Measurements from ENCODE around the gene MED13. TPM values are rescaled to one million over a fixed set of nuclear protein-coding genes. Genes with fewer than 3 reads are reported as not detected.

MED13 gene
- total RNA-seq, 1 donor from 2014 or later, result 29.0 TPM

GRCh38 chr17:61947367-61948078 is 117.6 kb downstream of the MED13 start:
- Histone ChIP-seq H3K36me3 (peaks cover 80% of the 10 kb centered on the region), H3K4me3 (no peak overlapping the region), H3K27me3 (ENCODE audit: low read depth) (no peaks in the 10 kb centered on the region), H3K27ac (replicated peaks) (no peak overlapping the region), H3K4me1 (no peaks in the 10 kb centered on the region), H3K9me3 (replicated peaks) (no peaks in the 10 kb centered on the region)
- no peak for DNase-seq
- TF ChIP-seq CTCF (IDR thresholded peaks at IDR 0.05; ENCODE audit: borderline replicate concordance), result no peak
- intact Hi-C loops (cut with micrococcal nuclease), result no loop called here

GRCh38 chr17:61946359-61946758 is 118.7 kb downstream of the MED13 start:
- no peak for DNase-seq

DNA sequence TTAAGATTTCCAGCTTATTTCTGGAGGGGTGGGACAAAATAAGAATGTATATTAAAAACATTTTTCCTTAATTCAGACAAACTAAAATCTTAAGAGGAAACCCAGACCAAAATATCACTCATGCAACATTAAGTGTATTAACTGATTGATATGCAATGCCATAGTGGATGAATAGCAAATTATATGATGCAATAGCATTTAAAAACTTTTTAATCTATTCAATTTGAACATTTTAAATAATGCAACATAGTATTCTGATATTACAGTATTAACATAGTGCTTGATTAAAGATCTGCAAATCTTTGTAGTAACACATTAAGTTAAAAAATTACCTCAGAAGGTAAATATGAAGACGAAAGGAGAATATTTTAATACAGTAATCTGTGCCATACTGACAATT is 122.0 kb downstream of the MED13 start:
- no peak for DNase-seq
- Histone ChIP-seq H3K27ac (replicated peaks) (no peak overlapping the region), H3K9me3 (replicated peaks) (no peaks in the 10 kb centered on the region), H3K4me3 (no peak overlapping the region), H3K27me3 (ENCODE audit: low read depth) (no peaks in the 10 kb centered on the region), H3K36me3 (peaks cover 36% of the 10 kb centered on the region), H3K4me1 (no peaks in the 10 kb centered on the region)
- TF ChIP-seq CTCF (IDR thresholded peaks at IDR 0.05; ENCODE audit: borderline replicate concordance), result no peak
- intact Hi-C loops (cut with micrococcal nuclease), result no loop called here

More at GRCh38 chr17:61946359-61946758, 118.7 kb downstream of the MED13 start:
- Histone ChIP-seq H3K9me3 (replicated peaks) (no peaks in the 10 kb centered on the region), H3K27me3 (ENCODE audit: low read depth) (no peaks in the 10 kb centered on the region), H3K4me3 (no peak overlapping the region), H3K27ac (replicated peaks) (no peak overlapping the region), H3K4me1 (no peaks in the 10 kb centered on the region), H3K36me3 (peaks cover 68% of the 10 kb centered on the region)
- TF ChIP-seq CTCF (IDR thresholded peaks at IDR 0.05; ENCODE audit: borderline replicate concordance), result no peak
- intact Hi-C loops (cut with micrococcal nuclease), result no loop called here

DNA sequence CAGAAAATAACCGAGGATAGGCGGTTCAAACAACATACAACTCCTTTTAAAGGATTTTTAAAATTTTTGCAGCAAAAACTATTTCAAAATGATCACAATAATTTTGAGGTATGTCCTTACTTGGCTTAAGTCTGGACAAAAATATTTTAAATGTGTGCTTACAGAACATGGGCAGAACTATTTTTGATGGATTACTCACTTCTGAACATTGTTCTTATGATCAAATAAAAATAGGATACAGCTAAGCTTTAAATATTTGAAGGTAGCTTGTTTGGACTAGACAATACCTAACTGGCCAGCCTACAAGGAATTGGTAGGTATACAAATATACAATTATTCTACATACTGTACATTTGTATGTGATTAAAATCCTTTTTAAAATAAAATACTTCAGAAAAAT is 123.0 kb downstream of the MED13 start:
- no peak for TF ChIP-seq CTCF (IDR thresholded peaks at IDR 0.05; ENCODE audit: borderline replicate concordance)
- Histone ChIP-seq H3K4me3 (no peak overlapping the region), H3K27ac (replicated peaks) (no peak overlapping the region), H3K4me1 (no peaks in the 10 kb centered on the region), H3K36me3 (peaks cover 25% of the 10 kb centered on the region), H3K27me3 (ENCODE audit: low read depth) (no peaks in the 10 kb centered on the region), H3K9me3 (replicated peaks) (no peaks in the 10 kb centered on the region)
- DNase-seq, result no peak
- intact Hi-C loops (cut with micrococcal nuclease), result no loop called here

GRCh38 chr17:61928101-61928436 is 137.0 kb downstream of the MED13 start:
- intact Hi-C loops (cut with micrococcal nuclease), result no loop called here
- DNase-seq, result no peak
- Histone ChIP-seq H3K27me3 (ENCODE audit: low read depth) (no peaks in the 10 kb centered on the region), H3K9me3 (replicated peaks) (no peaks in the 10 kb centered on the region), H3K36me3 (peaks cover 22% of the 10 kb centered on the region), H3K4me3 (peak overlapping the region; percentile 92), H3K27ac (replicated peaks) (peak overlapping the region; percentile 88), H3K4me1 (peaks cover 21% of the 10 kb centered on the region)
- no peak for TF ChIP-seq CTCF (IDR thresholded peaks at IDR 0.05; ENCODE audit: borderline replicate concordance)

Measured in left ventricle myocardium inferior (tissue), 1 donor.